ENCODE measurements around the gene CSNK1D.
"Not testable (repeated sequence)": the region's sequence is repeated elsewhere in the genome, so short reads cannot be mapped to it uniquely, and the experiment has no call there.

Gene CSNK1D

DNA sequence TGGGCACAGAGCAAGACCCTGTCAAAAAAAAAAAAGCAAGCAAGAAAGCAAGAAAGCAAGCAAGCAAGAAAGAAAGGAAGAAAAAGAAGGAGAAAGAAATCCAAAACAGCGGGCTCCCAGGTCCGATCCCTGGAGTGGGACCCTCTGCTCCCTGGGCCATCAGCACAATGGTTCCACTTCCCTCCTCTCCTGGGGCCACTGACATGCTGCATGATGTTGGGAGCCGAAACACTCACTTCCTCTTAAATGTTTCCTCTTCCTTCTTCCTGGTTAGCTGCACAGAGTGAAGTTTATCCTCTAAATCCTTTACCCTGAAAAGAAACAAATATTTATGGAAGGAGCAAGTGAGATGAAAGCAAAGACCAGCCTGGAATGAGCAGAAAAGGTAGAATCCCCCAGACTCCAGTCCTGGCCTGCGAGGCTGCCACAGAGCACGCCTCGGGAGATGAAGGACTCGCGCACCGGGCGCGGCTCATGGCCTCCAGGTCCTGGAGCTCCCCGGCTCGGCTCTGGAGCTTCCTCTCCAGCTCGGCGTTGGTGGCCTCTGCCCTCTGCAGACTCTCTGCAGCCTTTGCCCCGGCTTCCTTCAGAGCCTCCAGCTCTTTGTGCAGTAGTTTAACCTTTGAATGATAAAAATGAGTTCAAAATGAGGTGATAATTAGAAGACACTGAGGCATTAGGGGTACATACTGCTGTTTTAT lies 79.8 kb downstream of the CSNK1D start:
- TF ChIP-seq, protein P1, sequence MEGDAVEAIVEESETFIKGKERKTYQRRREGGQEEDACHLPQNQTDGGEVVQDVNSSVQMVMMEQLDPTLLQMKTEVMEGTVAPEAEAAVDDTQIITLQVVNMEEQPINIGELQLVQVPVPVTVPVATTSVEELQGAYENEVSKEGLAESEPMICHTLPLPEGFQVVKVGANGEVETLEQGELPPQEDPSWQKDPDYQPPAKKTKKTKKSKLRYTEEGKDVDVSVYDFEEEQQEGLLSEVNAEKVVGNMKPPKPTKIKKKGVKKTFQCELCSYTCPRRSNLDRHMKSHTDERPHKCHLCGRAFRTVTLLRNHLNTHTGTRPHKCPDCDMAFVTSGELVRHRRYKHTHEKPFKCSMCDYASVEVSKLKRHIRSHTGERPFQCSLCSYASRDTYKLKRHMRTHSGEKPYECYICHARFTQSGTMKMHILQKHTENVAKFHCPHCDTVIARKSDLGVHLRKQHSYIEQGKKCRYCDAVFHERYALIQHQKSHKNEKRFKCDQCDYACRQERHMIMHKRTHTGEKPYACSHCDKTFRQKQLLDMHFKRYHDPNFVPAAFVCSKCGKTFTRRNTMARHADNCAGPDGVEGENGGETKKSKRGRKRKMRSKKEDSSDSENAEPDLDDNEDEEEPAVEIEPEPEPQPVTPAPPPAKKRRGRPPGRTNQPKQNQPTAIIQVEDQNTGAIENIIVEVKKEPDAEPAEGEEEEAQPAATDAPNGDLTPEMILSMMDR (IDR thresholded peaks at IDR 0.05; ENCODE audit: low read depth, low read length), result no peak
- DNase-seq (ENCODE audit: extremely low read depth, low read depth), result no peak

DNA sequence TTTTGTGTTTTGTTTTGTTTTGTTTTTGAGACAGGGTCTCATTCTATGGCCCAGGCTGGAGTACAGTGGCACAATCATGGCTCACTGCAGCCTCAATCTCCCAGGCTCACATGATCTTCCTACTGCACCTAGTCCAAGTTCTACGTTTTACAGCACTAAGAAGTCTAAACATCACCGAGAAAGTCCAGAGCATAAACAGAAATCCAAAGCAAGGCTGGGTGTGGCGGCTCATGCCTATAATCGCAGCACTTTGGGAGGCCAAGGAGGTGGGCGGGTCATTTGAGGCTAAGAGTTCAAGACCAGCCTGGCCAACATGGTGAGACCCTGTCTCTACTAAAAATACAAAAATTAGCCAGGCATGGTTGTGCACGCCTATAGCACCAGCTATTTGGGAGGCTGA lies 80.5 kb downstream of the CSNK1D start:
- DNase-seq (ENCODE audit: extremely low read depth, low read depth), result not testable (repeated sequence)
